Measurements from ENCODE around the gene BTG1.

The BTG1 gene, protein sequence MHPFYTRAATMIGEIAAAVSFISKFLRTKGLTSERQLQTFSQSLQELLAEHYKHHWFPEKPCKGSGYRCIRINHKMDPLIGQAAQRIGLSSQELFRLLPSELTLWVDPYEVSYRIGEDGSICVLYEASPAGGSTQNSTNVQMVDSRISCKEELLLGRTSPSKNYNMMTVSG

DNA sequence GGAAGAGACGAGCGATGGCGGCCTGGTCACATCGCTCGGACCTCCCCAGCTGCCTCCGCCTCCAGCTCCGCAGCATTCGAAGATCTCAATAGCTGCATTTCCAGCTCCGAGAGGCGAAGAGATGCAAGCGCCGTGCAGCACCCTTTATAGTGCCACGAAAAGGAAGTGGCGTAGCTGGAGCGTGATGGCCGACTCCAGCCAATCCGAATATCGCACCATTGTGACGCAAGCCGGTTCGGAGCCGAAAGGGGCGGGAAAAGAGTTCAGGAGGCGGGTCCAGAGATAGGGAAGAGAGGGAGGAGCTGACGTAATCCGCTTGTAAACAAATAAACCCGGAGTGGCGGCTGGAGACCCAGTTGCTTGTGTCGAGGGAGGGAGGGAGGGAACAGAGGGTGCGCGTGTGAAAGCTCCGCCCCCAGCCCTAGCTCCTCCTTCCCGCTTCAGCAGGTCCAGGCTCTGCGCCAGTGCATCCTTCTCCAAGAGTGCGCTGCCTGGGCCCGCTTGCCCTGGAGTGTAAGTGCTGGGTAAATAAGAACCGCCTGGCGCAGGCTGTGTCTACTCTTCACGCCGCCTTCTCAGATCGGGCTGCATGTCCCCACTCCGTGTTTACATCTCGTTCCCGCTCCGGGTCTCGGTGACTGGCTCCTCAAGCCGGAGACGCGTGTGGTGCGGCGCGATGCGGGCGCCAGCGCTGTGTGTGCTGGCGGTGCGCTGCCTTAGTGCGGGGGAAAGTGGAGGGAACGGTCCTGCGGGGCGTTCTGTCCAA, at the start of gene BTG1:
Gene BTG1 (minus strand): TSS at position 116 of the 766 bp plus-strand sequence. CDS start 311 bp downstream, outside the sequence.
- DNase-seq (ENCODE audit: low read depth, low spot score) = peak; percentile 98
- H3K27ac ChIP-seq = peak within 1 kb of the TSS; percentile 98

DNA sequence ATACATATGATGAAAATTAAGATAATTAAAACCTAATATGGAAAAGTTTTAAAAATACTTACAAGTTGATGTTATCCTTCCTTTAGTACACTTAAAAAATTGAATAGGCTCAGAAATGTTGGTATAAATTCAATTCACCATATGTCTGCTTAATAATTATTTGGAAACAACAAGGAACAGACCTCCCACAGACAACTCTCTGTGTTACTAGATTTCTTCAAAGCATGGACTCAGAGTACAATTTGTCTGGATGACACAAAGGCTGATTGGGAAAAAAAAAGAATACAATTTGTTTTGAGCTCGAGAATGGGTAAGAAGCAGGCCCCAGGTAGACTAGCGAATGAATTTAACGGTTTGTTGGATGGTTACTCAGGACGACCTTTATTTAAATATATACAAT, 48.9 kb upstream of the BTG1 start:
- H3K27ac ChIP-seq = no peak overlapping the region
- no peak for DNase-seq (ENCODE audit: low read depth, low spot score)

DNA sequence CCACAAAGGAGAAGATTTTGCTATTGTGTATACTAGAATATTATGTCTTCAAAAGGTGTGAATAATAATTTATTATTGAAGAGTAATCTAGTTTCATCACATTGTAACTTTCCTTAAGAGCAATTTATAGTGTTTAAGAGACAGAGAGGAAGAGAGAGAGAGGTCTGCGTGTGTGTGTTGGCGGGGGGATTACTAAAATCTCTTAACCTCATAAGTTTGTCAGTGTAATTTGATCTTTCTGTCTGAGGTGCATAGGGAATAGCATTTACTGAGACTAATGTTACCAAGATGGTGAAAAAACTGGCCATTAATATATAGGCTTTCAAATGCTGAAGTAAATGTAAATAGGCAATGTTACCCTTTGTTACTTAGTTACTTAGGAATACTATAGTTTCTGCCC, 48.2 kb upstream of the BTG1 start:
- no peak overlapping the region for H3K27ac ChIP-seq
- DNase-seq (ENCODE audit: low read depth, low spot score) = no peak

DNA sequence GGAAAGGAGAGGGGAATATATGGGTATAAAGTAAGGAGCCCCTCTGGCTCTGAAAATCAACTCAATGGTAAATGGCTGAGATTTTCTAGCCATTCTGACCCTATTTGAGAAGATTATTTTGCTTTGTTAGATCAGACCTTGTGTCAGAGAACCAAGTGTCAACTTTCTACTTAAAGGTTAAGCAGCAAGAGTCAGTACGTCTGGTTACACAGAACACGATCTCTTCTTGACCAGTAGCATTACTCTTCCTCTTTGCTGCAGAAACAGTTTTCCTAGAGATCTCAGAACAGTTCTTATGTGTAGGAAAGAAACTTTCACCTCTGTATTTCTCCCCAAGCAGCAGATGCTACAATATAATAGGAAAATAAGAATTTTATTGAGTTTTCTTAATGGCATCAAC, 47.4 kb upstream of the BTG1 start:
- DNase-seq (ENCODE audit: low read depth, low spot score) = no peak
- H3K27ac ChIP-seq = no peak overlapping the region

DNA sequence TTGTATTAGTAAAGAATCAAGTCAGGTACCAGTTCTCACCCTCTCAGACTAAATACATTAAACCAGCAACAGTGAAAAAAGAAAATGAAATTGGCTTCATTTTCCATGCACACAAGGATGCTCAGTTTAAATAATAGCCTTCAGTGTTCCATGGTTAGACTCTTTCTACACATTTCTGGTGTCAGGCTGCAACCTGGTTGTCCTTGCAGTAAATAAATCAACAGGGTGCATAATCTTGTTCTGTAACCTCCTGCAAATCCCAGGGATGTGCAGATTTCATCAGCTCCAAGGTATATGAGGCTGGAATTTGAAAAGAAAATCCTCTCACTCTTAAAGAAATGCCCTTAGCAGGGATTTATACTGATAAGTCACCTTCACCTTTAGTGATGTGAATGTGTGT, 46.7 kb upstream of the BTG1 start:
- H3K27ac ChIP-seq = no peak overlapping the region
- DNase-seq (ENCODE audit: low read depth, low spot score) = no peak

DNA sequence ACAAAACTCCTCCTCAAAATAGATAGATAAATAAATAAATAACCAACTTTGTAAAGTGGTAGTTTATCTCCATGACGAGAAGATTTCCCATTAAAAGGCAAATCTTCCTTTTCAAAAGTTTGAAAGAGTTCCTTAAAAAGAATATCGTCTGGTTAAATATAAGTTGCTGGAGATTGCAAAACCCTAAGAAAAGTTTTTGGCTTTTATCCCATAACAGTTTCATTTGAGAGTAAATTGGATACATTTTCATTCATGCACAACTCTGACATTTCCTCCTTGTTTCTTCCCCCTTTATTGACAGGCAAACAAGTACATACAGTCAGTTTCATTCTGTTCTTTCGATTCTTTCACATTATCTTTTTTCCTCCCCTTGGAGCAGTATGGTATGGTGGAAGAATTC, 45.4 kb upstream of the BTG1 start:
- H3K27ac ChIP-seq = no peak overlapping the region
- DNase-seq (ENCODE audit: low read depth, low spot score) = no peak

DNA sequence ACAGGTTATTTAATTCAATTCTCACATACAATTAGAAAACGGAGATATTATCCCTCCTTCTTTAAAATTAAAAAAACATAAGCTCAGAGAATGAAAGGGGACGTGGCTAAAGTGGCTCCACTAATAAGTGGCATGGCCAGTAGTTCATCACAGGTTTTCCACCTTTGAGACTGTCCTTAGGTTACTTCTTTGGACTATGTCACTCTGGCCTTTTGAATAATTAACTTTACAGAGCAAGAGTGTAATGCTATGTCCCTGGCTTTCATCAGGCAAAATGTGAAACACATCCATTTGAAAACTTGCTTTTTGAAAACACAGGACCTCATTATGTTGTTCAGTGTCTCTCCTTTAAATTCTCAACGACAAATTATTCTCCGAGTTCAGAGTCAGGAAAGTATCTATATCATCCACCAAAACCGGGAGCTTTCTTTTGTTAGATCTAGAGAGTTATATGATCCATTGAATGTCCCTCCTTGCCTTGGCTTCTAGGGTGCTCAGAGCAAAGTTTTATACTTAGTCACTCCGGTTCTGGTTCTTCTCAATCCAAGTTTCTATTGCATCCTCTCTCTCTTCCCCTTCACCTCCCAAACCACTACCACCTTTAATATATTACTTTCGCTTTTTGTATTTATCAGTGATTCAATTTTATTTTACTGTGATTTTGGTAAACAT, 43.0 kb upstream of the BTG1 start:
- no peak for DNase-seq (ENCODE audit: low read depth, low spot score)
- no peak overlapping the region for H3K27ac ChIP-seq

DNA sequence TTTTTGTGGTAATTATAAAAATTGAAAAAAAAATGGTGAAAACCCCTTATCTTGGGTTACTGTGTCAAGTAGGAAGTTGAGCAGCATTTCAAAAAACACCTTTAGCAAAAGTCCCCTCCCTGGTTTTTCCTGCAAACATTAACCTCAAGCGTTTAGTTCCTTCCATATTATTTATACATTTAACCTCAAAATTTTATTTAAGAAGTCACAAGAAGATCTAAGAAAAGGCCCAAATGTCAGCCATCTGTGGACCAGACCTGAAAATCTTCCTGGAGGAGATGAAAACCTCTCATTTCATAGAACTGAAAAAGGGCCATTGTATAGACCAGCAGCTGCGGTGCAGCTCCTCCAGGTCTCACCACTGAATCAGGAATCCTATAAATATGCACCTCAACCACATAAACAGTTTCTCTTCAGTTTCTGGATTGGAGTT, 40.4 kb upstream of the BTG1 start:
- no peak overlapping the region for H3K27ac ChIP-seq
- DNase-seq (ENCODE audit: low read depth, low spot score) = no peak

DNA sequence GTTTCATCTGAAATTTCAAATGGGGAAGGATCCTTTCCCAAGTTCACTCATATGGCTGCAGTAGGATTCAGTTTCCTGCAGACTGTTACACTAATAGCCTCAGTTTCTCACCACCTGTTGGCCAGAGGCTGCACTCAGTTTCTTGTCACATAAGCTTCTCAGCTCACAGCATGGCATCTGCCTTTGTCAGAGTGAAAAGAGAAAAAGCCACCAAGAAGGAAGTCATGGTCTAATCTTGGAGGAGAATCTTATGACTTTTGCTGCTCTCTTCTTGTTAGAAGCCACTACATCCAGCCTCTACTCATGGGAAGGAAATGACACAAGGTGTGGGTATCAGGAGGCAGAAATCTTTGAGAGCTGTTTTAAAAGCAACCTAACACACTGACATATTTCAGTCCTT, 39.4 kb upstream of the BTG1 start:
- no peak for DNase-seq (ENCODE audit: low read depth, low spot score)
- no peak overlapping the region for H3K27ac ChIP-seq

DNA sequence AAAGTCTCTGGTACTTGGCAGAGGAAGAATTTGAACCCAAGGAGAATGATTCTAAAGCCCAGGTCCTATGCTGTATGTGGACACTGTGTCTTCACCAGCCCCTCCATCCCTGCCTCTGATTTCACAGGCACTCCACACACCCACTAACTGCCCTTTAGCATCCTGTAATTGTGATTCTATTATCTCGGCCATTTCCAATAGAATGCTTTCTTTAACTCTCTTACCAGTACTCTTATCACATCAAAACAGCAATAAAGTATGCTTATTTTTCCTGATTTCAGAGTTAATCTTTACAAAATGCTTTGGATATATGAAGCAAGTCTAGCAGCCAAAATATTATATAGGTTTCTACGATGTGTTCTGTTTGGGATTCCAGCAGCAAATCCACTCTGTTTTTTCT, 37.9 kb upstream of the BTG1 start:
- no peak overlapping the region for H3K27ac ChIP-seq
- no peak for DNase-seq (ENCODE audit: low read depth, low spot score)

DNA sequence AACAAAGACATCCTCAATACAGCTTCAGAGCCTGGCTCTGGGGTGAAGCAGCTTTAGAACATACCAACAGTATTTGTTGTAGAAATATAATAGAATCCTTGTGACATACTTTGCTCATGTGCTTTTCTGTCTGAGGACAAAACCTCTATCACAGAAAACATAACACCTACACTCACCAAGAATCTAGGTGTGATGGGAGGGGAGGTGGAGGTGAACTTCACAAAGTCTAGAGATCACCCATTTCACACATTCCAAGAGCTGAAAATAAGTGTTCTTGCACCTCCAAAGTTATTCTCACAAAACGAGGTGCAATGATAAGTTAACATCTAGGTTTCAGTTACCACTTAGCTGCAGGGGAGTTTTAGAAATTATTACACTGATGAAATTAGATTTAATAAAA, 32.7 kb upstream of the BTG1 start:
- no peak overlapping the region for H3K27ac ChIP-seq
- no peak for DNase-seq (ENCODE audit: low read depth, low spot score)

DNA sequence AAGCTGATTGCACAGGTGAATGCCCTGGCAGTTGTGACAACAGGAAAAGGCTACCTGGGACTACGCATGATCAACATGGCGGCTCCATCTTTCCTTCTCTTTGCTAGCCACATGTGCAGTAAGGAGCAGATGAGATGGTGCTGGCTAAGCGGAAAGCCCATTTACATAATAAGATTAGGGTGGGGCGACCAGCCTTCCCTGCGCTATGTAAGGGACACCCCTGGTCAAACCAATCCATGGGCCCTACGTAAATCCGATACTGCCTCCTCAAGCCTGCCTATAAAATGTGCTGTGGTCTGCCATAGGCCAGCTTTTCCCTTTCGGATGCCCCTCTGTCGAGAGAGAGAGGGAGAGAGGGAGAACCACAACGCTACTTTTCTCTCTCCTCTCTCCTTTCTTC, 31.0 kb upstream of the BTG1 start:
- no peak overlapping the region for H3K27ac ChIP-seq
- no peak for DNase-seq (ENCODE audit: low read depth, low spot score)

DNA sequence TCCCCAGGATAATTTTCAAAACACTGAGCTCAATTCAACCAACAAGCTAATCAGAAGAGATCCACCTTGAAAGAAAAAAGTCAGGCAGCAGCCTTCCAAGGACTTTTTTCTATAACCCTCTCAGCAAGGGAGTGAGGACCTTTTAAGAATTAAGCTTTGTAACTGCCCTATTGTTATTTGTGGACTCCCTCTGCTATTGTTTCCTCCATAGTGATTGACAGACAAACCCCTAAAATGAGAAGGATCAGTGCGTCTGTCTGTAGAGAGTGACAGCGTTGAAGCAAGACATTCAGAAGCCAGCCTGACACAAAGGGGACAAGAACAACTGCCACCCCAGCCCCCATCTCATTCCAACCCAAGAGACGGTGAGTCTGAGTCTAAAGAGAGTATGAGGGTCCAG, 30.3 kb upstream of the BTG1 start:
- H3K27ac ChIP-seq = no peak overlapping the region
- no peak for DNase-seq (ENCODE audit: low read depth, low spot score)

DNA sequence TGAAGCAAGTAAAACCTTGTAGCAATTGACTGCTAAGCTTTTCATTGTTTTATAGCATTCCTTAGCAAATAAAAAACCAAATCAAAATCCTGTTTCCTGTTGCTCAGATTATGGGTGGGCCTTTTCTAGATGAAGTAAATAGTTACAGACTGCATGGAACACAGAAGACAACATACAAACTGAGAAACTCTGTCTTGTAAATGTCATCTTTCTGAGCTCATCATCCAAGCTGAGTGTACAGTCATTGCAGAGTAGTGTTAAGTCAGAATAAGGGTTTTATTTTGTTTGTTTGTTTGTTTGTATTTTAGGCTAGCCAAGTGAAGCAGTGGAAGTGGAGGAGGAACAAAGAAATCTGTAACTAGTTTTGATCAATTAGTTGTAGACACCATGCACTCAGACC, 24.4 kb upstream of the BTG1 start:
- no peak for DNase-seq (ENCODE audit: low read depth, low spot score)
- H3K27ac ChIP-seq = no peak overlapping the region

DNA sequence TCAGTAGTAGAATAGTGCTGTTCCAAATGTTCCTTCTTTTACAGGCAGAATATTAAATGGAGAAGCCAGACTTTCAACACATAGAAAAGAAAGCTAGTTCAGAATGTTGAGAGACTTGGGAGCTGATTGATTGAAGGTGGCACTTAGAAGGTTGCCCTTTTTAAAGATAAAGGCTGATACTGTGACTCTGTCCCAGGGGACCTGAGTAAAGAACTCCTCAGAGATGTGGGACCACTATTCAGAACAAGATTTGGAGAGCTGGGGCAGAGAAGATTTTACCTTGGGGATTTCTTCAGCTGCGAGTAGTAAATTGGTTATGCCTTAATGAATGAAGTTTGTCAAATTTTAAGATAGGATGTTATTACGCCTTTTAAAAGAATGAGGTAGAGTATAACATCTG, 21.4 kb upstream of the BTG1 start:
- H3K27ac ChIP-seq = no peak overlapping the region
- no peak for DNase-seq (ENCODE audit: low read depth, low spot score)

DNA sequence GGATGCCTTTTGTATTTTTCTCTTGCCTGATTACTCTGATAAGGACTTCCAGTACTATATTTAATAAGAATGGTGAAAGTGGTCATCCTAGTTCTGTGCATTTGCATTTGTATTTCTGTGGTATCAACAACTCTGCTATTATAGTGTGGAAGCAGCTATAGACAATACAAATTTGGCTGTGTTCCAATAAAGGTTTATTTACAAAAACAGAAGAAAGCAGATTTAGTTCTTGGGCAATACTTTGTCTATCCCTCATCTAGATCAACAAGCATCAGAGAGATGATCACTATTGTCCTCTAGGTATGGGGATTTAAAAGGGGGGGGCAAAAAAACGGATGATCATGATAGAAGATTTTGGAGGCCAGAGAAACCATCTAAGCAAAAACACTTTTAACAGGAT, 19.1 kb upstream of the BTG1 start:
- no peak for DNase-seq (ENCODE audit: low read depth, low spot score)
- H3K27ac ChIP-seq = no peak overlapping the region

DNA sequence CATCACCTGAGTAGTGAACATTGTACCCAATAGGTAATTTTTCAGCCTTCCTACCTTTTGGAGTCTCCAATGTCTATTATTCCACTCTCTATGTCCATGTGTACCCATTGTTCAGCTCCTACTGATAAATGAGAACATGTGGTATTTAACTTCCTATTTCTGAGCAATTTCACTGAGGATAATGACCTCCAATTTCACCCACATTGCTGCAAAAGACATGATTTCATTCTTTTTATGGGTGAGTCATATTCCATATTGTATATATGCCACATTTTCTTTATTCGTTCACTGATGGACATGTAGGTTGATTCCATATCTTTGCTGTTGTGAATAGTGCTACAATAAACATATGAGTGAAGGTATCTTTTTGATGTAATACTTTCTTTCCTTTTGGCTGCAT, 16.4 kb upstream of the BTG1 start:
- DNase-seq (ENCODE audit: low read depth, low spot score) = no peak
- H3K27ac ChIP-seq = no peak overlapping the region

DNA sequence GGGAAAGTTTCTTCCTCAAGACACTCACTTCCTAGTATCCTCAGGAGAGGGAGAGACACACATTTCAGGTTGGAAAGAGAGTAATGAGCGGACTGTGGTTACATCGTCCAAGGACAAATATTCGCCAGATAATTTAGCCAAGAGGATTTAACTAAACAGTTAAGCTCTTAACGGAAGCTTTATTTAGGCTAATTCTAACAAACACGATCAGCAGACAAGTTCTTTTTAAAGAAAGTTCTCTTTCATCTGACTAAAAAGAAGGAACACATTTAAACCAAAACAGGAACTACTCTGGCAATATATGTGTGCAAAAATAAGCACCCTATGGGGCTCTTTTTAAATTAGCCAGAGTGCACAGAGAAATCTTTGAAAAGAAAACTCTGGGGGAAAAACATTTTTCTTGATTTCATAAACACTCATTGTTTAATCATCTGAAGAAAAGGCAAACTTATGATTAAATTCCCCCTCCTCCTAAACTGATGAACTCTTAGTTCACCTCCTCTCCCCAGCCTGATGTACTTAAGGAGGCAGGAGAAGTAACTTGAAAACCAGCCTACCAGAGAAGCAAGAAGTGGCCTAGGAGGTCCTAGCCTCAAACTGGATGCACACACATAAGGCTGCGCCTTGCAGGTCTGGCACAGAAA, 13.3 kb upstream of the BTG1 start:
- no peak for DNase-seq (ENCODE audit: low read depth, low spot score)
- H3K27ac ChIP-seq = no peak overlapping the region

DNA sequence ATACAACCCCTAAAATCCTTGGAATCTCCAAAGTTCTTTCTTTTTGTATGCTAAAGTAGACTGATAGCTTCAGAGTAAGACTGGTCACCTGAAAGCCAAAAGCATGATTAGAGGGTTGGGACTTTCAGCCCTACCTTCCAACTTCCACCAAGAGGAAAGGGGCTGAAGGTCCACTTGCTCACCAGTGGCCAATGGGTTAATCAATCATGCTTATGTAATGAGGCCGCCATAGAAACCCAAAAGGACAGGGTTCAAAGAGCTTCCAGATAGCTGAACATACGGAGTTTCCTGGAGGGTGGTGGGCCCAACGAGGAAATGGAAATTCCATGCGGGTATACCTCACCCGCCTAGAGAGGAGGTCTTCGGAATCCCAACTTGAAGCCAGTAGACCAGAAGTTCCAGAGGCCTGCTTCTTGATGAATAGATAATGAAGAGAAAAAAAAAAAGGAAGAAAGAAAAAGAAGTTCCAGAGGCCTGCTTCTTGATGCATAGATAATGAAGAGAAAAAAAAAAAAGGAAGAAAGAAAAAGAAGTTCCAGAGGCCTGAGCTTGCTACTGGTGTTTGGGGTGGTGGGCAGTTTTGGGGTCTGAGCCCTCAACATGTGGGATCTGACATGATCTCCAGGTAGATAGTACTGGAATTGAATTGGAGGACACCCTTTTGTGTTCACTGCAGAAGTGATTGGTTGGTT, 11.2 kb upstream of the BTG1 start:
- no peak overlapping the region for H3K27ac ChIP-seq
- DNase-seq (ENCODE audit: low read depth, low spot score) = no peak

DNA sequence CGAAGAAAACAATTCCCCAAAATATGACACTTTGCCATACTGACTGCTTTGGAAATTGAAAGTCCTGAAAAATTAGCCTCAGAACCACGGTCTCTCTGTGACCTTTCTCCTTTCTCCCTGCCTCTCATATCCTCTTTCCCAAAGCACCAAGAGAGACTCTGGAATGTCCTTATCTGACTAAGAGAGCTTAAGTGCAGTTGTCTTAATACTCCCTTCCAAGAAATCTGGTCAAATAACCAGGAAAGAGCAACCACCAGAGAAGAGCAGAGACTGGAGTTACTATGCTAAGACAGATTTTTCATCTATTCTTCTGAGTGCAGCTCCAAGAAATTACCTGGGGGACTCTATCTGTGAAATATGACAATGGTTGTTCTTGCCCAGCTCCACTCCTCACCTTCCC, 10.5 kb upstream of the BTG1 start:
- no peak for DNase-seq (ENCODE audit: low read depth, low spot score)
- H3K27ac ChIP-seq = no peak overlapping the region

DNA sequence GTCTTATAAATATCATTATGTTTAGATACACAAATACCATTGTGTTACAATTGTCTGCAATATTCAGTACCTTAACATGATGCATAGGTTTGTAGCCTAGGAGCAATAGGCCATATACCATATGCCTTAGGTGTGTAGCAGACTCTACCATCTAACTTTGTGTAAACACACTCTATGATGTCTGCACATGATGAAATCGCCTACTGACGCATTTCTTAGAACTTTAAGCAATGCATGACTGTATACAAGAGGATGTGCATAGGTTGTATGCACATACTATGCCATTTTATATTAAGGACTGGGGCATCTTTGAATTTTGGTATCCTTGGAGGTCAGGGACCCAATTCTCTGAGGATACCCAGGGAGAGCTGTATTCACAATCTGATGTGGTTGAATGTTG, 10.1 kb upstream of the BTG1 start:
- no peak overlapping the region for H3K27ac ChIP-seq

More for the DNA sequence above, 10.1 kb upstream of the BTG1 start:
- no peak for DNase-seq (ENCODE audit: low read depth, low spot score)

Data from epithelial cell of prostate (primary cell).